ENCODE results near the gene NUP93.

The NUP93 gene

DNA sequence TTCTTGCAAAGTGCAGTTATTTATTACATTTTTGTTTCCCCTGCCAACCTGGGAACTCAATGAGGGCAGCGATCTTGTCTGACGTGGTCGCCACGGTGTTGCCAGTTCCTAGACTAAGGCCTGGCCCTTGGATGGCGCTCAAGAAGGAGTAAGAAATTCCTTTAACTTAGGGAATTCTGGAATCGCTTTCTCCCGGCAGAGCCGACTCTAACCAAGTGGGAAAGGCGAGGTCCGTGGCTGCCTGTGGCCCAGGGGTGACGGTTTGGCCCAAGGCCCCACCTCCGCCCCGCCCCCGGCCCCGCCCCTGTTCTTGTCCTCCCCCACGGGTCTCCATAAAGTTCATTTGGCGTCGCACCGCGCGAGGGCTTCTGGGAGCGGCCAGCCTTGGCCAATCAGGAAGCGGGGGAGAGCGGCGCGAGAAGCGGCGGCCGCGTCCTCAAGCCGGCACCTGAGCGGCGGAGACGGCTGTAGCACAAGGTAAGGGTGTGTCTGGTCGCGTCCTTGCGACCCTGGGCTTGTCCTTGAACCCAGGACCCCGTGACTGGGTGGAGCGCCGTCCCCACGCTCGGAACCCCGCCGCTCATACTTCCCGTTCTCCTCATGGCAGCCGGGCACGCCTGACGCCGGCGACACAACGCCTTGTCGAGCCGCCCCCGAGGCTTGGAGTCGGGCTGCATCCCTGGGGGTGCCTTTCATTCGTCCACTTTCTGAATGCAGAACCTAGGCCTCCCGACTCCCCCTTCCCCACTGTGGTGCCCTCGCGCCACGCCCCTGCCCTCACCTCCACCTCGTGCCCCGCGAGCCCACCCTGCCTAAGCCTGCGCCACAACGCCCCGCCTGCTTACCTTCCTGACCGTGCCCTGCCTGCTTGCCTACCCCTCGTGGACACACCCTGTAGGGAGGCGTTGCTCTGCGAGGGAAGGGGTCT lies at the start of gene NUP93:
Gene NUP93, plus strand, starts transcription at position 395 of the 928 bp plus-strand sequence. CDS start 18,119 bp downstream, outside the sequence.
- intact Hi-C loops (cut with micrococcal nuclease) = loop anchor here (10.0 kb wide), 1 partner anchor 205 kb away; the partner anchor contains the start of gene HERPUD1
- H3K27me3 Mint-ChIP-seq = no peaks in the 10 kb centered on the region
- H3K36me3 Mint-ChIP-seq (ENCODE audit: low read depth) = peaks cover 7% of the 10 kb centered on the region
- no peak within 1 kb of the TSS for H3K27ac Mint-ChIP-seq
- H3K4me3 Mint-ChIP-seq = peak within 1 kb of the TSS; percentile 96
- peaks cover 17% of the 10 kb centered on the region for H3K4me1 Mint-ChIP-seq (ENCODE audit: low read depth)
- H3K9me3 Mint-ChIP-seq = no peaks in the 10 kb centered on the region

DNA sequence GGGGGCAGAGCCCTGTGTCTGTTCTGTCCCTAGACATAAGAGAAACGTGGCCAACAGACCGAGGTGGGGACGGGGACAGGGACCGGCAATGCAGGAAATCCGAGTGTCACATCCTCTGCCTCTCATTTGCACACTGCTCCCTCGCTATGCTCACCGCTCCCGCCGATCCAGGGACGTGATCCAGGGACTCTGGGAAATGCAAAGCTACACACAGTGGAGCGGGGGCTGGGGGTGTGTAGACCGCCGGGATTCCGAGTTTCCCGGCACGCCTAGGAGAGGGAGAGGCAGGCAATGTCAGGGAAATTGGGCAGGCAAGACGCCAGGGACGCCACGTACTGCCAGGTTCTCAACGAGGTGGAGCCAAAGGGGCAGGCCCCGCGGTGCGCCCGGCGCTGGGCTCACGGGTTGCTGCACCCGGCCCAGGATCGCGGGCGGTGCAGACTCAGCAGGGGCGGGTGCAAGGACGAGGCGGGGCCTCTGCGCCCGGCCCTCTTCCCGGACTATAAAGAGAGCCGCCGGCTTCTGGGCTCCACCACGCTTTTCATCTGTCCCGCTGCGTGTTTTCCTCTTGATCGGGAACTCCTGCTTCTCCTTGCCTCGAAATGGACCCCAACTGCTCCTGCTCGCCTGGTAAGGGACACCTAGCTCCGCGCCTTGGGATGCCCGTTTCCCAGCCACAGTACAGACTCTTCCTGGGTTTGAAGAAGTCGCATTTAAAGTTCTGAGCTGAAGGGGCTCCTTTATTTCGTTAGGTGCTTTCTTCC lies 47.8 kb upstream of the NUP93 start, which contains the start of gene MT1X:
Gene MT1X, plus strand, starts transcription at position 532 of the 764 bp plus-strand sequence. Its CDS starts 71 bp downstream, at position 603.
- Mint-ChIP-seq H3K27ac (peak within 1 kb of the TSS; percentile 89), H3K27me3 (peaks cover 28% of the 10 kb centered on the region), H3K36me3 (ENCODE audit: low read depth) (peaks cover 9% of the 10 kb centered on the region), H3K4me1 (ENCODE audit: low read depth) (peaks cover 27% of the 10 kb centered on the region), H3K9me3 (peaks cover 13% of the 10 kb centered on the region), H3K4me3 (peak within 1 kb of the TSS; percentile 87)
- intact Hi-C loops (cut with micrococcal nuclease) = no loop called here

- intact Hi-C loops (cut with micrococcal nuclease) = no loop called here
Observed at GRCh38 chr16:56682703-56683397, 47.1 kb upstream of the NUP93 start.

DNA sequence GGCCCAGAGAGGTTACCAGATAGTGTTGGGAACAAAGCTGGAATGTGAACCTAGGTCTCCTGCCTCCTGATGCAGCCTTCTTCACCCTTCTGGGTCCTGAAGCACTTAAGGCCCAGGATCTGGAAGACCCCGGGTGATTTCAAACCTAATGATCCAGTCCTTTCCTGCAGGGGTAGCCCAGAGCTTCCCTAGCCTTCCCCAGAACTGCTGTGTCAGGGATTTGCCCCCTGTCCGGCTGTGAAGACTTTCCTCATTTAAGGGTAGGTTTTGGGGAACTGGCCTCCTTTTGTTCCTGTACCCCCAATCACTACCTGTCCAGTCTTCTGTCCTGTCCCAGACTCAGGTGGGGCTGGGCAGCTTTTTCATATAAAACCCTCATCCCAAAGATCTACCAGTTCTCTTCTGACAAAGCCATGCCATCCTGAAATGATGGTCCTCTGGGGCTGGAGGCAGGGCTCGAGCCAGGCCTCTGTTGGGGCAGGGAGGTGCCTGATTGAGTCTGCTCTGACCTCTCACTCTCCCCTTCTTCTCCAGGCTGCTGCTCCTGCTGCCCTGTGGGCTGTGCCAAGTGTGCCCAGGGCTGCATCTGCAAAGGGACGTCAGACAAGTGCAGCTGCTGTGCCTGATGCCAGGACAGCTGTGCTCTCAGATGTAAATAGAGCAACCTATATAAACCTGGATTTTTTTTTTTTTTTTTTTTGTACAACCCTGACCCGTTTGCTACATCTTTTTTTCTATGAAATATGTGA lies 46.3 kb upstream of the NUP93 start:
- Mint-ChIP-seq H3K9me3 (peaks cover 13% of the 10 kb centered on the region), H3K27ac (peak overlapping the region; percentile 89), H3K4me1 (ENCODE audit: low read depth) (peaks cover 27% of the 10 kb centered on the region), H3K27me3 (peaks cover 18% of the 10 kb centered on the region), H3K36me3 (ENCODE audit: low read depth) (peaks cover 9% of the 10 kb centered on the region), H3K4me3 (peak overlapping the region; percentile 87)
- intact Hi-C loops (cut with micrococcal nuclease) = no loop called here

More at GRCh38 chr16:56682703-56683397, 47.1 kb upstream of the NUP93 start:
- Mint-ChIP-seq H3K36me3 (ENCODE audit: low read depth) (peaks cover 9% of the 10 kb centered on the region), H3K4me3 (peak overlapping the region; percentile 87), H3K4me1 (ENCODE audit: low read depth) (peaks cover 27% of the 10 kb centered on the region), H3K27me3 (peaks cover 22% of the 10 kb centered on the region), H3K27ac (peak overlapping the region; percentile 89), H3K9me3 (peaks cover 13% of the 10 kb centered on the region)

DNA sequence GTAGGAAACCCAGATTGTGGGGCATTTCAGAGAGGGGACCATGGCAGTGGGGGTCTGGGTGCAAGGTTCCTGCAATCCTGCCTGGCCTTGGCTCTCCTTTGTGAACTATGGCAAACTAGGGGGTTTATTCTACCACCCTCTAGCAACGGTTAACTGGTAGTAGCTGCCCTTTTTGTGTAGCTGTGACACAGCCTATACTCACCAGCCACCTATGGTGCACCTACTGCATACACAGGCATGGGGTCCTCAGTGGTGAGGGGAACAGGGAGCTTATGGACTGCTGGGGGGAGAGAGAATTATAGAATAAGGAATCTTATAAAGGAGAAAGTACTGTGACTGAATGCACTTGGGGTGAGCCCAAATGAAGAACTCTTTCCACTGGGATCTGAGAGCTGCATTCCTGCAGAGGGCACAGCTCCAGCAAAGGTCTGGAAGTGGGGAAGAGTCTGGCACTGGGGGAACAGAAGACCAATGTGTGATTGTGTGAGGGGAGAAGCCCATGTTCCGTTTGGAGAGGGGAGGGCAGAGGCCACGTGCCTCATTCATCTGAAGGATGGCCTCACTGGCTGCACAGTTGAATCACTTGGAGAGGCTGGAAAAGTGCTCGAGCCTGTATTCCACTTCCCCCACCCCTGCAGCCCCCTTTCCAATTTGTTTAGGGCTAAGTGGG lies 45.5 kb upstream of the NUP93 start:
- peaks cover 9% of the 10 kb centered on the region for H3K36me3 Mint-ChIP-seq (ENCODE audit: low read depth)

DNA sequence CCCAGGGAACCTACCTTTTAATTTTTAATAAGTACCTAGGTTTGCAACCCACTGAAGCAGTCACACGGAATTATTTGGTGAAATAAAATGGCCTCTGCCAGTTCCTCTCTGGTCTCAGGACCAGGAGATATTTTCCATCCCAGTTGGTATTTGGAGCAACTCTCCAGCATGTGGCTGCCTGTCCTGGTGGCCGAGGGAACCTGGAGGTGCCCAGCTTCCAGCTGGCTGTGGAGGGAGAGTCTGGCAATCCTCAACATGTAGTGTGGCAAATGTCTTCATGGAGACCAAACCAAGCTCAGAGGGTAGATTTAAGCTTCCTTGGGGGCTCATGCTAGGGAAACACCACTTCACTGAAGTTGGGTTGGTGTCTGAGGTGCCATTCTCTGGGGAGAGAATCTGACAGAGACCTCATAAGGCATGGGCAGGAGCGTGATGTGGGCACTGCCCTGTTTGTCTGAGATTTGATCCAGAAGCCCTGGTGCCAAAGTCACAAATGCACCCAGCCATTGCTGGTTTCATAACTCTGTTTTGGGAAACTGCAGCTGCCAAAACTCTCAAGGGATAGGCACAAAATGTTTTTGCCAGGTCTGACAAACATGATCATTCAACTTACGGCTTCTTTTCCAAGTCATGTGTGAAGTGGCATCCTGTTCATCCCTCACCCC lies 44.9 kb upstream of the NUP93 start:
- Mint-ChIP-seq H3K9me3 (peaks cover 13% of the 10 kb centered on the region), H3K27me3 (peaks cover 19% of the 10 kb centered on the region), H3K4me1 (ENCODE audit: low read depth) (peaks cover 27% of the 10 kb centered on the region), H3K27ac (no peak overlapping the region), H3K4me3 (no peak overlapping the region), H3K36me3 (ENCODE audit: low read depth) (peaks cover 9% of the 10 kb centered on the region)
- intact Hi-C loops (cut with micrococcal nuclease) = no loop called here

More for the DNA sequence above, 45.5 kb upstream of the NUP93 start:
- peaks cover 27% of the 10 kb centered on the region for H3K4me1 Mint-ChIP-seq (ENCODE audit: low read depth)
- no peak overlapping the region for H3K27ac Mint-ChIP-seq
- intact Hi-C loops (cut with micrococcal nuclease) = no loop called here
- H3K4me3 Mint-ChIP-seq = no peak overlapping the region
- peaks cover 16% of the 10 kb centered on the region for H3K27me3 Mint-ChIP-seq
- H3K9me3 Mint-ChIP-seq = peaks cover 13% of the 10 kb centered on the region

- H3K27me3 Mint-ChIP-seq = peaks cover 22% of the 10 kb centered on the region
- intact Hi-C loops (cut with micrococcal nuclease) = no loop called here
- H3K36me3 Mint-ChIP-seq (ENCODE audit: low read depth) = peaks cover 9% of the 10 kb centered on the region
- H3K4me1 Mint-ChIP-seq (ENCODE audit: low read depth) = peaks cover 22% of the 10 kb centered on the region
- no peak overlapping the region for H3K4me3 Mint-ChIP-seq
- H3K27ac Mint-ChIP-seq = no peak overlapping the region
- peaks cover 13% of the 10 kb centered on the region for H3K9me3 Mint-ChIP-seq
Observed at GRCh38 chr16:56686758-56687157, 43.2 kb upstream of the NUP93 start.

GRCh38 chr16:56688762-56689161 lies 41.2 kb upstream of the NUP93 start:
- Mint-ChIP-seq H3K9me3 (peaks cover 13% of the 10 kb centered on the region), H3K27me3 (peaks cover 22% of the 10 kb centered on the region), H3K4me3 (no peak overlapping the region), H3K36me3 (ENCODE audit: low read depth) (peaks cover 9% of the 10 kb centered on the region), H3K4me1 (ENCODE audit: low read depth) (peaks cover 2% of the 10 kb centered on the region), H3K27ac (no peak overlapping the region)
- intact Hi-C loops (cut with micrococcal nuclease) = no loop called here

- H3K27me3 Mint-ChIP-seq = peaks cover 22% of the 10 kb centered on the region
- no peaks in the 10 kb centered on the region for H3K4me1 Mint-ChIP-seq (ENCODE audit: low read depth)
- no peak overlapping the region for H3K4me3 Mint-ChIP-seq
- H3K36me3 Mint-ChIP-seq (ENCODE audit: low read depth) = peaks cover 9% of the 10 kb centered on the region
- H3K9me3 Mint-ChIP-seq = peaks cover 13% of the 10 kb centered on the region
- no peak overlapping the region for H3K27ac Mint-ChIP-seq
- intact Hi-C loops (cut with micrococcal nuclease) = no loop called here
Observed at GRCh38 chr16:56689171-56689570, 40.8 kb upstream of the NUP93 start.

GRCh38 chr16:56690420-56691122 lies 39.4 kb upstream of the NUP93 start:
- H3K9me3 Mint-ChIP-seq = peaks cover 13% of the 10 kb centered on the region
- intact Hi-C loops (cut with micrococcal nuclease) = no loop called here
- peaks cover 22% of the 10 kb centered on the region for H3K27me3 Mint-ChIP-seq
- no peak overlapping the region for H3K27ac Mint-ChIP-seq
- peaks cover 9% of the 10 kb centered on the region for H3K36me3 Mint-ChIP-seq (ENCODE audit: low read depth)
- H3K4me1 Mint-ChIP-seq (ENCODE audit: low read depth) = no peaks in the 10 kb centered on the region
- no peak overlapping the region for H3K4me3 Mint-ChIP-seq

DNA sequence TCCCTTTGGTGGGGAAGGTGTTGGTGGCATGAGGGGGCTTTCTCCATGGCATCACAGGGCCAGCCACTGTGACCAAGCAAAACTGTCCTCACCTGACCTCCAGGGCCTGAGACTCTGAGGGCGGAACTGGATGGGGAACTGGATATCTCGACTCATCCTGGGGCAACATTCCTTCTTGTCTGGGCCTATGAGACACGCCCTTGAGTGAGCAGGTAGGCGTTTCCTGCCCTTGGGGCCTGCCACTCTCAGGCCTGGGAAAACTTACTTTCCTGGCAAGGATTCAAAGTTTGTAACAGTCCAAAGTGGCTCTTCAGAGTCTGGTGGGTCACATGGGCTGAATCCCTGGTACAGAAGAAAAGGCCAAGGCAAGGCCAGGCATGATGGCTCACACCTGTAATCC lies 38.0 kb upstream of the NUP93 start:
- H3K27me3 Mint-ChIP-seq = peaks cover 15% of the 10 kb centered on the region
- H3K36me3 Mint-ChIP-seq (ENCODE audit: low read depth) = no peaks in the 10 kb centered on the region

DNA sequence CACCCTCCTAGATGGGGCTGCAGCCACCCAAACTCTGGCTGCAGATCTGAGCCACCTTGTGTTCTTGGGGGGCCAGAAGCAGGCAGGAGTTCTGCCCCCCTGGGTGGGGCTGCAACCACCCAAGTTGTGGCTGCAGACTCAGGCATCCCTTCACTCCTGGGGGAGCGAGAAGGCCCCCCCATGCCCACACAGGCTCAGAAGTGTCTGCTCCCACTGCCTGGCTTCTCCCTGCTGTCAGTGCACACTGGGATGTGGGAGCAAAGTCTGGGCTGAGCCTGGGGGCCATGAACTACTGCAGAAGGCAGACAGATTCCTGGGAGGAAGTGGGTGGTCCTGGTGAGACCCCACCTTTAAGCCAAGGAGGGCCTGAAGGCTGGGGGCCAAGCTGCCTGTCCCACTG lies 34.7 kb upstream of the NUP93 start:
- Mint-ChIP-seq H3K27me3 (peaks cover 11% of the 10 kb centered on the region), H3K4me3 (no peak overlapping the region), H3K36me3 (ENCODE audit: low read depth) (no peaks in the 10 kb centered on the region), H3K4me1 (ENCODE audit: low read depth) (no peaks in the 10 kb centered on the region), H3K9me3 (no peaks in the 10 kb centered on the region), H3K27ac (no peak overlapping the region)
- intact Hi-C loops (cut with micrococcal nuclease) = no loop called here

More for the DNA sequence above, 38.0 kb upstream of the NUP93 start:
- Mint-ChIP-seq H3K27ac (no peak overlapping the region), H3K4me3 (no peak overlapping the region), H3K4me1 (ENCODE audit: low read depth) (no peaks in the 10 kb centered on the region), H3K9me3 (peaks cover 2% of the 10 kb centered on the region)
- intact Hi-C loops (cut with micrococcal nuclease) = no loop called here

All from dendritic cell treated with granulocyte-macrophage colony-stimulating factor and Interleukin-4, amounts not matched to agents 40 ng/mL and 50 ng/mL, for 4 days (primary cell).